Stimulated activated CD4-positive, alpha-beta T cell treated with anti-CD3 and anti-CD28 coated beads, Interleukin-1b, Interleukin-23, amount 100 ng/mL, for 4 hours (primary cell): ENCODE measurements around the gene MACF1.
"Not testable (repeated sequence)": the region's sequence is repeated elsewhere in the genome, so short reads cannot be mapped to it uniquely, and the experiment has no call there.

ENCODE experiments used
- DNase-seq, 2 donors: peaks; one replicate each; pipeline ENCODE4 v3.0.0-alpha.2; 2020; ENCODE audit warnings: low read depth in 2 of 2

Gene MACF1

GRCh38 chr1:39204441-39205081, at the start of gene MACF1:
MACF1 (plus strand) TSS chr1:39204695; CDS start chr1:39205023, 328 bp downstream.
- DNase-seq = no peak

- DNase-seq = no peak
These were observed 47.2 kb upstream of the MACF1 start for GRCh38 chr1:39157304-39157703.

- no peak for DNase-seq
These were observed 46.0 kb upstream of the MACF1 start for GRCh38 chr1:39158327-39159086.

GRCh38 chr1:39159224-39160036, 45.1 kb upstream of the MACF1 start:
- DNase-seq = no peak

GRCh38 chr1:39160703-39161102, 43.8 kb upstream of the MACF1 start:
- no peak for DNase-seq

GRCh38 chr1:39161811-39162210, 42.7 kb upstream of the MACF1 start:
- not testable (repeated sequence) for DNase-seq

- DNase-seq = no peak
These were observed 41.0 kb upstream of the MACF1 start for GRCh38 chr1:39163469-39163868.

- DNase-seq = no peak
These were observed 40.2 kb upstream of the MACF1 start for GRCh38 chr1:39164256-39164655.

- DNase-seq = no peak
These were observed 39.4 kb upstream of the MACF1 start for GRCh38 chr1:39165049-39165448.

GRCh38 chr1:39165488-39165887, 39.0 kb upstream of the MACF1 start:
- no peak for DNase-seq

- no peak for DNase-seq
These were observed 36.8 kb upstream of the MACF1 start for GRCh38 chr1:39167632-39168209.

GRCh38 chr1:39168301-39169080, 36.0 kb upstream of the MACF1 start:
- DNase-seq = no peak

GRCh38 chr1:39170731-39171667, 33.5 kb upstream of the MACF1 start:
- no peak for DNase-seq

- DNase-seq = no peak
These were observed 31.1 kb upstream of the MACF1 start for GRCh38 chr1:39173119-39173994.

GRCh38 chr1:39173995-39174380, 30.5 kb upstream of the MACF1 start:
- DNase-seq = no peak

GRCh38 chr1:39174390-39175081, 30.0 kb upstream of the MACF1 start:
- no peak for DNase-seq

GRCh38 chr1:39177706-39178105, 26.8 kb upstream of the MACF1 start:
- no peak for DNase-seq

- no peak for DNase-seq
These were observed 25.7 kb upstream of the MACF1 start for GRCh38 chr1:39178541-39179431.
